GM13976 (cell line): ENCODE results near the gene ALCAM.
A peak's percentile ranks its signal among the peaks of the same experiment; 100 is the strongest.

ENCODE experiments used
- DNase-seq: peaks from one replicate; pipeline ENCODE4 v3.0.0; 2012; ENCODE audit warnings: low spot score
- in situ Hi-C: fragments of 300-500 bp; cut with MboI; formaldehyde crosslinking; loops from one replicate; pipeline ENCODE4 v1.12.0; 2022; ENCODE audit warnings: low sequenced_read_pairs, mixed read lengths, inconsistent platforms; ENCODE audit not compliant: unreplicated experiment
- TF ChIP-seq, protein P1 (sequence below): IDR thresholded peaks from 2 replicates; pipeline ENCODE4 v1.5.1; 2012; ENCODE audit warnings: borderline replicate concordance, mild to moderate bottlenecking; ENCODE audit not compliant: insufficient read depth; ENCODE audit errors: extremely low read depth, missing control alignments, control extremely low read depth

The ALCAM gene

DNA sequence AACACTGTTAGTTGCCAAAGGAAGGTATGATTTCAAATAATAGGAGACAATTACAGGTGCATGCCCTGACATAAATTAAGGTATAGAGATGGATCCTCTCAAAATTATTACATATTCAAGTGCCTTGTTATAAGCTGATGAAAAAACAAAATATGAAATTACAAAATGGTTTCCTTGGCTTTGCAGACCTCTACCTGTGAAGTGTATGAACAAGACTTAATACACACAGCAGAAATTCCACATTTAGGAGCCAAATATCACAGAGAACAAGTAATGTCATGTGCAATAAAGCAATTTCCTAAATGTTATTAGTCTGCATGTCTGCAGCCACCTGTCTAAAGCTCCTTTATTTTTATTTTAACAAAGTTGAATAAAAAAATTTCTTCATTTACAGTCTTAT lies 151.5 kb downstream of the ALCAM start:
- in situ Hi-C loops: no loop called here
- DNase-seq: no peak
- TF ChIP-seq, protein P1, sequence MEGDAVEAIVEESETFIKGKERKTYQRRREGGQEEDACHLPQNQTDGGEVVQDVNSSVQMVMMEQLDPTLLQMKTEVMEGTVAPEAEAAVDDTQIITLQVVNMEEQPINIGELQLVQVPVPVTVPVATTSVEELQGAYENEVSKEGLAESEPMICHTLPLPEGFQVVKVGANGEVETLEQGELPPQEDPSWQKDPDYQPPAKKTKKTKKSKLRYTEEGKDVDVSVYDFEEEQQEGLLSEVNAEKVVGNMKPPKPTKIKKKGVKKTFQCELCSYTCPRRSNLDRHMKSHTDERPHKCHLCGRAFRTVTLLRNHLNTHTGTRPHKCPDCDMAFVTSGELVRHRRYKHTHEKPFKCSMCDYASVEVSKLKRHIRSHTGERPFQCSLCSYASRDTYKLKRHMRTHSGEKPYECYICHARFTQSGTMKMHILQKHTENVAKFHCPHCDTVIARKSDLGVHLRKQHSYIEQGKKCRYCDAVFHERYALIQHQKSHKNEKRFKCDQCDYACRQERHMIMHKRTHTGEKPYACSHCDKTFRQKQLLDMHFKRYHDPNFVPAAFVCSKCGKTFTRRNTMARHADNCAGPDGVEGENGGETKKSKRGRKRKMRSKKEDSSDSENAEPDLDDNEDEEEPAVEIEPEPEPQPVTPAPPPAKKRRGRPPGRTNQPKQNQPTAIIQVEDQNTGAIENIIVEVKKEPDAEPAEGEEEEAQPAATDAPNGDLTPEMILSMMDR: no peak

DNA sequence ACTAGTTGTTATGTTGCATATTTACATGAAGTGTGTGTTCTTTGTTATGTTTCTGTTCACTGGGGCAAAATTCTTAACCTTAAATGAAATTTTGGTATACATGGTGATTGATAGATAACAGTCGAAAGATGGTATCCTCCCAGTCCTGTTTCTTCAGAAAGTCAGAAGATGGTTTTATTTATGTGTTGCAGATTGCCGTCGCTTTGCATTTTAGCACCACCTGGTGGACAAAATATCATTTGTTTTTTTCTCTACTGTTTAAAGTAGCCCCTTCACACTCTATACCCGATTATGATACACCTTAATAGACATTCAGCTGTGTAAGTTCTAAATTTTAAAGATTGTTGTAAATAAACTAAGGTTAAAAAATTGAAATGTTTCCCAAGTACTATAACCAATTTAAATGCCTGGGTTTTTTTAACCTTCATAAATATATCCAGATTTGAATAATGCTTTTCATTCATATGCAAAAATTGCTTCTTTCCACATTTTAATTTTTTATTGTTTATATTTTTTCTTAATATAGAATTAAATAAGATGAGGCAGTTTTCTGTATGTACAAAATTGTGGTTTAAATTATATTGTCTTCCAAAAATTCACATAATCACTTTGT lies 152.2 kb downstream of the ALCAM start:
- in situ Hi-C loops: no loop called here
- TF ChIP-seq, protein P1: peak; percentile 35
- DNase-seq: peak; percentile 50

DNA sequence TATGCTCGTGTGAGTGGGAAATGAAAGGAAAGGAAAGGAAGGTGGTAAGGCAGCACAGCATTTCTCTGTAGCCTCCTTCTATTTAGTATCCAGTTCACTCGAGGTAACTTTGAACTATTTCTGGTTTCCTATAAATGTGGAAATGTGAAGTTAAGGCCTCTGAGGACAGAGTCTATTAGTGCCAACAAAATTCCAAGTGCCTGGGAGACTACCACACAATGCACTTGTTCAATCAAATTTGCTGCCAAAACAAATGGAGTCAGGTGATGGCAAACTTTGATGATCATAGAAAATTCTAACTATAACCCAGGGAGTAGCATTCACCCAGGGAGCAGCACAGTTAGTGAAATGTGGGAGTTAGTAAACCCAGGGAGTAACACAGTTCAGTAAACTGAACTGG lies 155.1 kb downstream of the ALCAM start:
- DNase-seq: no peak
- in situ Hi-C loops: no loop called here
- TF ChIP-seq, protein P1: no peak

DNA sequence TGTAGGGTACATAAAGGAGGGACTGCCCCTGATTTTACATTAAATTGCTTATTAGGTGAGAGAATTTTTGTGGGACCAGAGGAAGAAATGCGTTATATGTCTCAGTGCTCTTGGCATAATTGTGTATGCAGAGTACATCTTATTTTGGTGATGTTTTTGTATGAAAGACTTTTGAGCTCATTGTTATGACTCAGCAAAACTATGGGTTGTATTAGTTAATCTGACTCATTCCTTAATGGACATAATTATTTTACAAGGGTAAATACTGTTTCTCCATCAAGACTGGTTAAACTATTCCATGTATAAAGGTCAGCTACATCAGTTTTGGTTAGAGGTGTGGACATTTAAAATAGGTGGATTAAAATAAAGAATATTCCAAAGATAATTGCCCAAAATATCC lies 156.8 kb downstream of the ALCAM start:
- in situ Hi-C loops: no loop called here
- DNase-seq: no peak
- TF ChIP-seq, protein P1: no peak

DNA sequence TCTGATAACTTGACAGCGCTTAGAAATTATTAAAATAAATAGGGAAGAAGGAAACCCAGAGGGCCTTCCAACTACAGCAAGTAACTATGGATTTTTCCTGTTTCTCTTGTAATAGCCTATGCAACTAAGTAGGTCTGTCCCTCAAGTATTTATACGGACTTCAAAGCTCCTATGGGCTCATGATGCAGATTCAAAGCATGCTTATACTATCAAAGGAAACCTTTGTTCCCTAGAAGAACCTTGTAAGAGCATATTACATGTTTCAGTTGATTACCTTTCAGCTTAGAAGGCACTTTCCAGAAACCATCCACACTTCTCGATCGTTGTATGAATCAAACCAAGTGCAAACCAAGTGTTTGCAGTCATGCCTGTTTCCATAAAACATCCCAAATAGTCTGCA lies 158.8 kb downstream of the ALCAM start:
- TF ChIP-seq, protein P1: no peak
- DNase-seq: no peak
- in situ Hi-C loops: no loop called here

DNA sequence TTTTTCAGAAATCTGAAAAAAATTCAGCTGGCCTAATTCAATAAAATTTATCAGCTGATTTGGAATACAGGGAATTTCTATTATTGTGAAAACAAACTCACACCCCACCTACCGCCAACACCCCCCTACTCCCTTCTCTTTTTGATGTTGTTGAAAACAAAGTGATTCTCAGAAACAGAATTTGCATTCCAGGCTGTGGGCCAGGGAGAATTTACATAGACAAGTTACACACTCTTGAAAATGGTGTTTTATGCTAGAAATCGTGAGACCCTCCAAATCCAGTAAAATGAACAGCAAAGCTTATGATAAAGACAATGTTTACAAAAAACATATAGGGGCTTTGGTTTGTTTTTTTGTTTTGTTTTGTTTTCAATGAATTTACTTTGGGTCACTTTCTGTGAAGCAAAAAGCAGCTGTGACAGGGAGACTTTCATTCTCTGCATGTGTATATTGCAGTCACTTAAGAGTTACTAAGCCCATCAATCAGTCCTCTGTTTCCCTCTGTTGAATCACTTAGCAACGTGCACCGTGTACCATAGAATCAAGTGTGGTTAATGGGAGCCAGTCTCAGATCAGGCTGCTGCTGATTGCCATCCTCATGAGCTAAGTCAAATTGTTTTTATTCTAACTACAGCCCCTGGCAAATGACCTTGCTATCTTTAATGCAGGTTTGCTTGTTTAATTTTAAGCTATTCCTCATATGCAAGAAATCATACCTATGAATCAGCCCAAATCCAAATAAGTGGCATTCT lies 159.8 kb downstream of the ALCAM start:
- DNase-seq: no peak

More for the DNA sequence above, 159.8 kb downstream of the ALCAM start:
- TF ChIP-seq, protein P1: no peak
- in situ Hi-C loops: no loop called here
